Activated CD8-positive, alpha-beta memory T cell treated with anti-CD3 and anti-CD28 coated beads for 24 hours (primary cell): Measurements from ENCODE around the gene ERLIN1.
"Not testable (repeated sequence)": the region's sequence is repeated elsewhere in the genome, so short reads cannot be mapped to it uniquely, and the experiment has no call there.

Experiments used
- DNase-seq: peaks from one replicate; pipeline ENCODE4 v3.0.0-alpha.2; 2020

Gene ERLIN1

GRCh38 chr10:100131571-100131970 lies 54.3 kb downstream of the ERLIN1 start:
- no peak for DNase-seq

GRCh38 chr10:100130831-100131230 lies 55.0 kb downstream of the ERLIN1 start:
- DNase-seq: no peak

- DNase-seq: no peak
Measured at GRCh38 chr10:100129424-100129823, 56.4 kb downstream of the ERLIN1 start.

GRCh38 chr10:100128951-100129350 lies 56.9 kb downstream of the ERLIN1 start:
- DNase-seq: no peak

- not testable (repeated sequence) for DNase-seq
Measured at GRCh38 chr10:100125335-100125734, 60.5 kb downstream of the ERLIN1 start.

GRCh38 chr10:100124097-100124496 lies 61.7 kb downstream of the ERLIN1 start:
- DNase-seq: no peak

- DNase-seq: no peak
Measured at GRCh38 chr10:100122780-100123179, 63.0 kb downstream of the ERLIN1 start.

- DNase-seq: no peak
Measured at GRCh38 chr10:100120550-100120949, 65.3 kb downstream of the ERLIN1 start.

GRCh38 chr10:100119726-100120125 lies 66.1 kb downstream of the ERLIN1 start:
- no peak for DNase-seq

- no peak for DNase-seq
Measured at GRCh38 chr10:100114976-100115770, 70.7 kb downstream of the ERLIN1 start.

- no peak for DNase-seq
Measured at GRCh38 chr10:100114460-100114859, 71.4 kb downstream of the ERLIN1 start.

GRCh38 chr10:100109670-100110069 lies 76.2 kb downstream of the ERLIN1 start:
- no peak for DNase-seq

- DNase-seq: no peak
Measured at GRCh38 chr10:100106865-100107264, 79.0 kb downstream of the ERLIN1 start.

- DNase-seq: no peak
Measured at GRCh38 chr10:100104300-100104699, 81.5 kb downstream of the ERLIN1 start.

GRCh38 chr10:100103581-100103980 lies 82.2 kb downstream of the ERLIN1 start:
- no peak for DNase-seq

- DNase-seq: no peak
Measured at GRCh38 chr10:100101192-100102076, 84.4 kb downstream of the ERLIN1 start.

GRCh38 chr10:100100651-100101184 lies 85.1 kb downstream of the ERLIN1 start:
- no peak for DNase-seq
